Renal pelvis (tissue), 12 donors: ENCODE data around the gene BCKDHA. TPM values are rescaled to one million over a fixed set of nuclear protein-coding genes. Genes with fewer than 3 reads are reported as not detected.

Source experiments
- DNase-seq: peaks from one replicate; pipeline ENCODE4 v3.0.0-alpha.2; 2013
- long read RNA-seq, 16 experiments: transcript quantifications; one replicate each; lab custom pipeline, GENCODE V29; 2026
- polyA plus RNA-seq, 3 donors: library from polyadenylated mRNA; unstranded; fragments of 120-200 nt; gene quantifications; one replicate each; pipeline ENCODE4 v1.2.1, GENCODE V29; 2013; ENCODE audit not compliant: insufficient read length in 3 of 3

The BCKDHA gene
- 10 to 100 TPM; 50.1 to 59.1 (median 53.3) TPM for polyA plus RNA-seq
- long read RNA-seq, donor 1, transcript BCKDHA-201 (9 exons, 2,103 nt): major isoform, 17 of 17 reads
- long read RNA-seq, donor 1, partial matches to known transcripts: 0 of 17 reads
- long read RNA-seq, donor 1, other reads (novel, unspliced or antisense): 0 of 17 reads
- long read RNA-seq, donor 2, transcript BCKDHA-201 (9 exons, 2,103 nt): major isoform, 26 of 26 reads
- long read RNA-seq, donor 2, partial matches to known transcripts: 0 of 26 reads
- long read RNA-seq, donor 2, other reads (novel, unspliced or antisense): 0 of 26 reads
- long read RNA-seq, donor 3, transcript BCKDHA-201 (9 exons, 2,103 nt): major isoform, 23 of 122 reads
- long read RNA-seq, donor 3, partial matches to known transcripts: 99 of 122 reads
- long read RNA-seq, donor 3, other reads (novel, unspliced or antisense): 0 of 122 reads
- long read RNA-seq, donor 4, transcript BCKDHA-201 (9 exons, 2,103 nt): major isoform, 36 of 36 reads
- long read RNA-seq, donor 4, partial matches to known transcripts: 0 of 36 reads
- long read RNA-seq, donor 4, other reads (novel, unspliced or antisense): 0 of 36 reads
- long read RNA-seq, donor 5, transcript BCKDHA-201 (9 exons, 2,103 nt): major isoform, 17 of 23 reads
- long read RNA-seq, donor 5, partial matches to known transcripts: 6 of 23 reads
- long read RNA-seq, donor 5, other reads (novel, unspliced or antisense): 0 of 23 reads
- long read RNA-seq, donor 6, transcript BCKDHA-201 (9 exons, 2,103 nt): major isoform, 22 of 22 reads
- long read RNA-seq, donor 6, partial matches to known transcripts: 0 of 22 reads
- long read RNA-seq, donor 6, other reads (novel, unspliced or antisense): 0 of 22 reads
- long read RNA-seq, donor 7, transcript BCKDHA-201 (9 exons, 2,103 nt): major isoform, 32 of 37 reads
- long read RNA-seq, donor 7, partial matches to known transcripts: 5 of 37 reads
- long read RNA-seq, donor 7, other reads (novel, unspliced or antisense): 0 of 37 reads
- long read RNA-seq, donor 8, transcript BCKDHA-201 (9 exons, 2,103 nt): major isoform, 8 of 17 reads
- long read RNA-seq, donor 8, partial matches to known transcripts: 0 of 17 reads
- long read RNA-seq, donor 8, other reads (novel, unspliced or antisense): 9 of 17 reads
- long read RNA-seq, donor 9, transcript BCKDHA-201 (9 exons, 2,103 nt): major isoform, 40 of 169 reads
- long read RNA-seq, donor 9, partial matches to known transcripts: 128 of 169 reads
- long read RNA-seq, donor 9, other reads (novel, unspliced or antisense): 0 of 169 reads
- long read RNA-seq, donor 10, transcript BCKDHA-201 (9 exons, 2,103 nt): major isoform, 17 of 17 reads
- long read RNA-seq, donor 10, partial matches to known transcripts: 0 of 17 reads
- long read RNA-seq, donor 10, other reads (novel, unspliced or antisense): 0 of 17 reads
- long read RNA-seq, donor 11, transcript BCKDHA-201 (9 exons, 2,103 nt): major isoform, 19 of 24 reads
- long read RNA-seq, donor 11, partial matches to known transcripts: 5 of 24 reads
- long read RNA-seq, donor 11, other reads (novel, unspliced or antisense): 0 of 24 reads
- long read RNA-seq, donor 12, transcript BCKDHA-201 (9 exons, 2,103 nt): major isoform, 29 of 30 reads
- long read RNA-seq, donor 12, partial matches to known transcripts: 0 of 30 reads
- long read RNA-seq, donor 12, other reads (novel, unspliced or antisense): 0 of 30 reads
- long read RNA-seq, donor 13, transcript BCKDHA-201 (9 exons, 2,103 nt): major isoform, 12 of 12 reads
- long read RNA-seq, donor 13, partial matches to known transcripts: 0 of 12 reads
- long read RNA-seq, donor 13, other reads (novel, unspliced or antisense): 0 of 12 reads
- long read RNA-seq, donor 14: 0 reads
- long read RNA-seq, donor 15, transcript BCKDHA-201 (9 exons, 2,103 nt): major isoform, 32 of 64 reads
- long read RNA-seq, donor 15, partial matches to known transcripts: 20 of 64 reads
- long read RNA-seq, donor 15, other reads (novel, unspliced or antisense): 11 of 64 reads
- long read RNA-seq, donor 16, transcript BCKDHA-201 (9 exons, 2,103 nt): major isoform, 32 of 44 reads
- long read RNA-seq, donor 16, partial matches to known transcripts: 11 of 44 reads
- long read RNA-seq, donor 16, other reads (novel, unspliced or antisense): 0 of 44 reads

DNA sequence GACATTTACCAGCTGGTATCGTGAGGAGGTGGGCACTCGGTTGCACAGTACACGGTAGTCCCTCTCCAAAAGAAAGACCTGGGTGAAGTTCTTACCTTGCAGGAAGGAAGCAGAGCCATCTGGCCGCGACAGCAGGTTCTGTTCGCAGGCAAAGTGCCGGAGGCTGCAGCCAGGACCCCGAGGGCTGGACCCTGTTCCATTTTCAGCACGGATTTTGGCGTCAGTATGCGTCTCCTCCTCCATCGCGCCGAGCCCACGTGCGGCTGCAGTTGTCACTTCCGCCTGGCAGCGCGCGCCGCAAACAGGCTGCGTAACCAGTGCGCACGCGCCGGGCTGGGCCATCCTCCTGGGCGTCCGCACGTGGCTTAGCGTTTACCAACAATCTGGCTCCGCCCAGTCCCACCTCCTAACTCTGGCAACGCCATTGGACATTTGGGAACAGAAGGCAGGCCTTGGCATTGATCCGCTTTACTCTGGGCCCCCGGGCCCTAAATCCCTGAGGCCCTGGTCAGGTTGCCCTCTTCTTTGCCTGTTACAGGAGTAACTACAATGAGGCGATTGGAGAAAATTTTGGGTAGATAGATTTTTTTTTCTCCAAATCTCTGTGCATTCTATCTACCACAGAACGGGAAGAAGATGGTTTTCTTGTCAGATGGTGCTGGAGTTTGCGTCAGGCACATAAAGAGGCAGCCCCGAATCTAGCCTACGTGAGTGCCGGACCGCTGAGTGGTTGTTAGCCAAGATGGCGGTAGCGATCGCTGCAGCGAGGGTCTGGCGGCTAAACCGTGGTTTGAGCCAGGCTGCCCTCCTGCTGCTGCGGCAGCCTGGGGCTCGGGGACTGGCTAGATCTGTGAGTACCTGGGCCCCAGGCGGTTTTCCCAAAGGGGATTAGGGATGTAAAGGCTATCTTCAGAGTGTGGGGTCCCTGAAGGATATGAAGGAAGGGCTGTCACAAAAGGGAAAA lies at the start of gene BCKDHA, which contains the start of gene EXOSC5:
Gene BCKDHA (plus strand): TSS at position 733 of the 964 bp plus-strand sequence. CDS start 10 bp downstream, at position 743.
Gene EXOSC5 (minus strand): TSS at position 274 of the 964 bp plus-strand sequence. CDS start 31 bp downstream, at position 243.
- DNase-seq: peak; percentile 100

DNA sequence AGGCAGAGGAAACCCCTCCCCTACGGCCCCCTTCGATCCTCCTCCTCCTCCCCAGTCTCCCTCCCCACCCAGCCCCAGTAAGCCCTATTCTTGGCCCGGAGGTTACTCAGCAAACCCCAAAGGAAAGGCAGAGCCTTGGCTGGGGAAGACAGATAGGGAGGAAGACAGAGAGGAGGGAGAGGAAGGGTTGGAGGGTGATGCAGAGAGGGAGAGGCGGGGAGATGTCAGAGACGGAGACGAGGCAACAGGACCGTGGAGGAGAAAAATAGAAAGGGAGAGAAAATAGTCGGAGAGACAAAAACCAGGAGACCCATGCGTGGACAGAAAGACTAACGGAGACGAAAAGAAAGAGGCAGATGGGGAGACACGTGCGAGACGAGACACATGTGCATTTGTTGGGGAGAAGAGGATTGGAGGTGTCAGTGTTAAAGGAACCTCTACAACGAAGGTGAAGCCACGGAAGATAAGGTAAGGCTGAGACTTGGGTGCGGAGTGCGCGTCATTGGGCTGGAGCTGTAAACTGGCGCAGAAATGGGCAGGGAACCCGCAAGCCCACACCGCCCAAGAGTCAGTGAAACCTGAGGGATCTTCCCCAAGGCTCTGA lies 46.8 kb upstream of the BCKDHA start:
- DNase-seq: no peak

DNA sequence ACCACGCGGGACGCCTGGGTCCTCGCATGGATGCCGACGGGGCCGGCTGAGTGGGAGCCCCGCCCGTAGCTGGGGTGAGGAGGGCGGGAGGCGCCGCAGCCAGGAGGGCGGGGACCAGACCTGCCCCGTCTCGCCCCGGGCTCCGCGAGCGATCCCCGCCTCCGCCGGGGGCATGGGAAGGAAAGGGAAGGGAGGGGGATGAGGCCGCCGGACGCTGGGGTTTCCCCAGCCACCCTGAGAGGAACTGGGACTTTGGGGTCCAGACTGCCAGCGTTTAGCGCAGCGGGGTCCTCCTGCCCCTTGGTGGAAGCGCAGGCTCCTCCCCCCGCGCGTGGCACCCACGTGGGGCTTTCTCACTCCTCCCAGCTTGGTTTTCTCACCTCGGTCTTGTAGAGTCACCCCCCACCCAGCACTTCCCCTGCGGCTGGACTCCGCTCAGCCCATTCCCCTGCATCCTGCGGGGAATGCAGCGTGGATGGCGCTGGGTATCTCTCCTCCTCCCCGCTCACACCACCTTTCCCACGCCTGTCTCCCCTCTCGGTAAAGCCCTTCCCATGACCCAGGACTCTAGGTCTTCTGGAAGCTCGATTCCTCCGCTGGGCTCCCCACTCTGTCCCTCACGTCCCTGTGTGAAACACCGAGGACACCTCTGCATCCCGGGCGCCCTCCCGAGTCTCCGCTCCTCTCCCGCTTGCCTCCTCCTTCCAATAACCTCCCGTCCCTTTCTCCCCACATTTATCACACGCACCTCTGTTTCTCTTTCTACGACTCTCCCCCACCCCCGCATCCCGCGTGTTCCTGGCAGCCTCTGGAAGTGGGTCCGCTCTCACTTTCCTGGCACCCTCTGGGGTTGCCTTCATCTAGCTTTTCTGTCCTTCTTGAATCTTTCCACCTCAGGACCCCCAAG lies 46.0 kb upstream of the BCKDHA start:
- DNase-seq: no peak

DNA sequence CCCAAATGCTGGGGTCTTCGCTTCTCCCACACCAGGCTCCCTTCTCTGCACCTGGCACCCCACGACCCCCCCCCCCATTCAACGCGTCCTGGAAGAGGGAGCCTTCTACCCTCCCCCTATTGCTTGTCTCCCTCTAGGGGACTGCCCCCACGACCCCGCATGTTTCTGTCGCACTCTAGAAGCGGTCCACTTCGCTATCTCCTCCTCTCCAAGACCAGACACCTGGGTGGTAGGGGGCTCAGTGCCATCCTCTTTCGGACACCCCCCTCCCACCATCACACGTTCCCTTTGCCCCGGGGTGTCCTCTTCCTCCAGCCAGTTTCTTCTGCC lies 45.4 kb upstream of the BCKDHA start:
- DNase-seq: no peak

DNA sequence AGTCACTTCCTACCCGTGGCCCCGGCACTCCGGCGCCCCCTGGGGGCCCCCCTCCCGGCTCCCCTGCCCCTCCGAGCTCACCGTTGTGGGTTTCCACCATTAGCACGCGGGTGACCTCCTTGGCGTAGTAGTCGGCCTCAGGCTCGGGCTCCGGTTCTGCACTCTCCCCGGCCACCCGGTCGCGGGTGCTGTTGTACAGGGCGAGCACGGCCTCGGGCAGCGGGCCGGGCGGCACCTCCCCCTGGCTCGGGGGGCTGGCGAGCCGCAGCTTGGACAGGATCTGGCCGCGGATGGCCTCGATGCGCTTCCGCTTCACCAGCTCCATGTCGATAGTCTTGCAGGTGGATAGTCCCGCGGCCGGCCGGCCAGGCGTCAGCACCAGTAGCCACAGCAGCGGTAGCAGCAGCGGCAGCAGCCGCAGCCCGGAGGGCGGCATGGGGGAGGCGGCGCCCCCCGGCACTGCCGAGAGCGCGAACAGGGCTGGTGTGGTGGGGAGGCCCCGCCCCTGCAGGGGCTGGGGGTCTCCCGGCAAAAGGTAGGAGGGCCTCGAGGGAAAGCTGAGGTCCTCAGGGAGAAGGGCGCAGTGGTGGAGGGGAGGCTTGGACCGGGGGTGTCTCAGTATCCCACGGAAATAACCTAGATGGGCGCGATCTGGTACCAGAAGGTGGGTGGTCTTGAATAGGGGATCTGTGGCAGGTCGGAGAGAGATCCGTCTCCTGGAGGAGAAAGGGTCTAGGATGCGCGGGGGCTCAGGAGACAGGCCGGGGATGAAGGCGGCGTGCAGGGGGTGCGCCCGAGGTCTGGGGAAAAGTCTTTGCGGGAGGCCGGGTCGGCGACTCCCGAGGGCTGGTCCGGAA lies 44.8 kb upstream of the BCKDHA start:
- no peak for DNase-seq

DNA sequence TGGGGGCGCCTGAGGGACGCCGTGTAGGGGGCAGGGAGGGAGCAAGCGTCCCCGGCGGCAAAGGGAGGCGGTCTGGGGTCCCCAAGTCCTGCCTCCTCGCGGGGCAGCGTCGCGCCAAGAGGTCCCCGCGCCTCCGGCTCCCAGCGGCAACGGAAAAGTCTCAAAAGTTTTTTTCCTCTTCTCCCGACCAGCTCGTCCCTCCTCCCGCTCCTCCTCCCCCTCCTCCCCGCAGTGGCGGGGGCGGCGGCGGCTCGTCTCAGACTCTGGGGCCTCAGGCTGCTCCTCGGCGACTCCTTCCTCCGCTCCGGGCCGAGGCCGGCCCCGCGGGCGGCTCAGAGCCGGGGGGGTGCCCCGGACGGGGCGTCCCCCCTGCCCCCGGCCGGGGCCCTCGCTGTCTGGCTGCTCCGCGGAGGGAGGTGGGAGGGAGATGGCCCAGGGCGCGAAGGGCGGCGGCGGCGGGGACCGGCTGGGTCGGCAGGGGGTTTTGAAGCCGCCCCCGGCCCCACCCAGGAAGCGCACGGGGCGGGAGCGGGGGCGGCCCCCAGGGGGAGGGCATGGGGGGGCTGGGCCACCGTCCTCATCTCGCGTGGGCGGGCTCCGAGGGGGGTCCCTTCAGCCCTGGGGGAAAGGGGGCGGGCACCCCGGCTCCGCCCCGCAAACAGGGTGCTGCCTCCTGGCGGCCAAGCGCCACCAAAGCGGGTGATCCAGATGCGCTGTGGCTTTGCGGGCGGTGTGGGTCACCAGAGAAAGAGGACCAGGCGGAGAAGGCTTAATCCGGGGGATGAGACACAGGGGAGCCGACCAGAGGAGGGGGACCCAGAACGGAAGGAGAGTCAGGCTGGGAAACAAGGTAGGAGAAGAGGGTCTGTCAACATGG lies 43.9 kb upstream of the BCKDHA start, which contains the start of gene TGFB1:
Gene TGFB1 (minus strand): TSS at position 457 of the 877 bp plus-strand sequence. CDS start 878 bp downstream, outside the sequence.
- DNase-seq: no peak

DNA sequence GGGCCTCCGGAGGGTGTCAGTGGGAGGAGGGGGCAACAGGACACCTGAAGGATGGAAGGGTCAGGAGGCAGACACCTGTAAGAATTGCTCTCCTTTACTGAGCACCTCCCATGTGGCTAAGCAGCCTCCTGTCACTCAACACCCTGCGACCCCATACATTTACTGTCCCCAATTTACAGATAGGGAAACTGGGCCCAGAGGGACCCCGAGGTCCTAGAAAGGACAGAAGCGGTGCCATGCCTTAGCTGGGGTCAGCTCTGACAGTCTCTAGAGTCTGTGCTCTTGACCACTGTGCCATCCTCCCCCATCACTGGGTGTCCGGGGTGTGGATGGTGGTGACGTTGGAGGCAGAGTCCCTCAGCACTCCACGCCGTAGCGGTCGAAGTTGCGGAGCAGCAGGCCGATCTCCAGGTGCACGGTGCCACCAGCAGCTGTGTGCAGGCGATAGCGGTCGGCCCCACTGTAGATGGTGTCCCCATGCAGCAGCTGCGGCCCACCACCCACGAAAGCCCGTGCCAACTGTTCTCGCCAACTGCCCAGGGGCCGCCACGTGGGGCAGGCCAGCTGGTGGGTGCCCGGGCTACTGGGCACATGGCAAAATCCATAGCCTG lies 43.2 kb upstream of the BCKDHA start:
- no peak for DNase-seq

DNA sequence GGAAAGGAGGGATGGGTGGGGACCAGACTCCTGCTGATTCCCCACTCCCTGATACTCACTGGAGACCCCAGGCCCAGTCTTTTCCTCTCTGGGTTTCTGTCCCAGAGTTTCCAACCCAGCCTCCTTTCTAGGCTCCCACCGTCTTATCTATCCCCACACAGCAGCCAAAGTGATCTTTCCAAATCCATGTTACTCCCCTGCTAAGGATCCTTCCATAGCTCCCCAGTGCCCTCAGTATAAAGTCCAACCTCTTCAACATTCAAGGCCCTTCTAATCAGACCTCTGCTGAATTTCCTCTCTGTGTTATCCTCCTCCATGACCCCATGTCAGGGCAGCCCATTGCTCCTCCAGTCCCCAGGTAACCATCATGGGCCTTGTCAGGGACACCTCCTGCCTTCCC lies 42.6 kb upstream of the BCKDHA start:
- no peak for DNase-seq

DNA sequence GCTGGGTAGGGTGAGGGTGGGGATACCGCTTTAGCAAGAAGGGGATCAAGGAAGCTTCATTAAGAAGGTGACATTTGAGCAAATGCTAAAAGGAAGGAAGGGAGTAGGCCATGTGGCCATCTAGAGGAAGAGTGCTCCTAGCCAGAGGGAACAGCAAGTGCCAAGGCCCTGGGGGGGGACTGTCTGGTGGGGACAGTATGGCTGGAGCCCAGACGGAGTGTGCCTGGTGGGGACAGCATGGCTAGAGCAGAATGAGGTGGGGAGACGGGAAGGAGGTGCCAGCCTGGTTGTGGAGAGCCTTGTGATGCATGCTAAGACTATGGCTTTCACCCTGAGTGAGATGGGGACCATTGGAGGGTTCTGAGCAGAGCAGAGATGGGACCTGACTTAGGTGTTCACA lies 41.8 kb upstream of the BCKDHA start:
- DNase-seq: no peak

DNA sequence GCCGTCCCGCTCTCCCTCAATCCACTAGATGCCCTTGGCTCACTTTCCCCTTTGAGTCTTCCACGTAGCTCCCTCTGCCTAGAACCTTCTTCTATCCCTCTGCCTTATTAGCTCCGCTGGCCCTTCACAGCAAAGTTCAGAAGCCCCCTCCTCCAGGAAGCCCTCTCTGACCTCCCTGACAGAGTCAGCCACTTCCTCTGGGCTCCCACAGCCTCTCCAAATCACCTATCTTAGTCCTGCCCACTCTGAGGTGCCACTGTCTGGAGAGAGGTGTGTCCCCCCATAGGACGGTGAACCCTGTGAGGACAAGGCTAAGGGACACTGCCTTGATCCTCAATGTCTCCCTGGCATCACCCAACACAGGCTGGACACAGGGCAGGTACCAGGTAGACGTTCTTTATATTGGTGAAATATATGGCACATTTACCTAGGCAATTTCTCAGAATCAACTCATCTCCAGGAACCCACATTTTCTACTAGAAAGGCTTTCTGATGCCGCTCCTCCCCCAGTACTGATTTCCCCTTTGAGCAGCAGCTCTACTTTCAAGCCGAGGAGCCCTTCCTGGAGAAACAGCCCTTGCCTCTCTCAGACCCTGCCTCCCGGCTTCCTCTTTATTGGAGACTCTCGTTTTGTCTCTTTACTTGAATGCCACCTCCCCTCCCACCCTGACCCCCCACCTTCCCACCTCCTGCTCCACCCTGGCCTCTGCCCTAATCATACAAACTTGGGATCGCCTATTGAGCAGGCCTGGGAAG lies 40.5 kb upstream of the BCKDHA start:
- DNase-seq: no peak

DNA sequence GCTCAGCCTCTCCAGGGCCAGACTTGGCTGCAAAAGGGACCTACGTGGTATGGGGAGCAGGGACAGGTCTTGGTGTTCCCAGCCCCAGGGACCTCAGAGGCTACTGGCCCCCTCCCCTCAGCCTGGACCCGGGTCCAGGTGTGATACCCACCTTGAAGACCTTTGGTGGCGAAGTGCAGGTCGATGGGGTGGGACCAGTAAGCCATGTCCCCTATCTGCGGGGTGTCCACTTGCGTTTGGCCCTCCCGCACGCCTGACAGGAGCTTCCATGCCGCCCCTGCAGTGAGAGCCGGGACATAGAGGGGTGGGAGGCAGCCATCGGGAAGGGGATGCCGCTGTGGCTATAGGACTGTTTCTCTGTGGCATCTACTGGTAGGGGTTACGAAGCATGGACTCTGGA lies 39.9 kb upstream of the BCKDHA start:
- DNase-seq: no peak

DNA sequence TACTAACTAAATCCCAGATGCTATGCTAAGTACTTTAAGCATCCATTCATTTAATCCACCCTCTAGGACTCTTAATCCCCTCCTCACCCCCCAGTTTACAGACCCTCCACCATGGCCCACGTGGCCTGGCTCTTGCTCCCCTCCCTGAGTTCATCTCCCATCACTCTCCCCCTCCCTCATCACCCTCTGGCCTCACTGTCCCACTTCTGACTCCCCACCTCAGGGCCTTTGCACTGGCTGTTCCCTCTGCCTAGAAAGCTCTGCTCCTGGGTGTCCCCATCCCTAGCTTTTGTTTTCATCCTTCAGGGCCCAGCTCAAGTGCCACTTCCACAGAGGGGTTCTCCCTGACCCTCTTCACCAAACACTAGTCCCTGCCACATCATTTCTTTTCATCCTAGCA lies 37.9 kb upstream of the BCKDHA start:
- no peak for DNase-seq

DNA sequence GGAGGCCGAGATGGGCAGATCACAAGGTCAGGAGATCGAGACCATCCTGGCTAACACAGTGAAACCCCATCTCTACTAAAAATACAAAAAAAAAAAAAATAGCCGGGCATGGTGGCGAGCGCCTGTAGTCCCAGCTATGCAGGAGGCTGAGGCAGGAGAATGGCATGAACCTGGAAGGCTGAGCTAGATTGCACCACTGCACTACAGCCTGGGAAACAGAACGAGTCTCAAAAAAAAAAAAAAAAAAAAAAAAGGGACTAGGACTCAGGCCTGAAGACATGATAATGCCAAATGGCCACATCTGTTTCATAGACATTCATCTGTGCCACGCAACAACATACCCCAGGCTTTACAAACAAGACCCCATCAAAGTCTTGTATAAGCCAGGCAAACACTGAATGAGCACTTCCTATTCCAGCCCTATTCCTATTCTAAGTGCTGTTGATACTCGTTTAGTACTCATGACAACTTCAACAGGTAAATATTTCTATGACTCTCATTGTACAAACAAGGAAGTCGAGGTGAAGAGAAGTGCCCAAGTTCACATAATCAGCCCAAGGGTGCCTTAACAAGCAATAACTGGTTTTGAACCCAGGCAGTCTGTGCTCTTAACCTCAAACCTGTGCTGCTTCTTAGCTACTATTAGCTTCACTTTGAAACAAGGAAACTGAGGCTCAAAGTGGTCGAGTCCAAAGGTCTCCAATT lies 35.3 kb upstream of the BCKDHA start:
- no peak for DNase-seq
